ENCODE data around the gene MAP3K10.
"Not testable (repeated sequence)": the region's sequence is repeated elsewhere in the genome, so short reads cannot be mapped to it uniquely, and the experiment has no call there.

The MAP3K10 gene

GRCh38 chr19:40190891-40191835, at the start of gene MAP3K10:
Gene MAP3K10 (plus strand): TSS chr19:40191426. CDS start chr19:40192032, 606 bp downstream.
- DNase-seq = peak; percentile 64 to 73

DNA sequence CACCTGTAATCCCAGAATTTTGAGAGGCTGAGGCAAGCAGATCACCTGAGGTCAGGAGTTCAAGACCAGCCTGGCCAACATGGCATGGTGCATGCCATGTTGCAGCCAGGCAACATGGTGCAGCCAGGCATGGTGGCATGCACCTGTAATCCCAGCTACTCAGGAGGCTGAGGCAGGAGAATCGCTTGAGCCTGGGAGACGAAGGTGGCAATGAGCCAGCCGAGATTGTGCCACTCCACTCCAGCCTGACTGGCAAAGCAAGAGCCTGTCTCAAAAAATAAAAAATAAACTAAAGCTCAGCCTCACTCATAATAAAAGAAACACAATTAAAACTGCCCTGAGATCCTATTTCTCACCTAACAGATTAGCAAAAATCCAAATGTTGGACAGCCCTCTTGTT, 49.7 kb upstream of the MAP3K10 start:
- DNase-seq = no peak

DNA sequence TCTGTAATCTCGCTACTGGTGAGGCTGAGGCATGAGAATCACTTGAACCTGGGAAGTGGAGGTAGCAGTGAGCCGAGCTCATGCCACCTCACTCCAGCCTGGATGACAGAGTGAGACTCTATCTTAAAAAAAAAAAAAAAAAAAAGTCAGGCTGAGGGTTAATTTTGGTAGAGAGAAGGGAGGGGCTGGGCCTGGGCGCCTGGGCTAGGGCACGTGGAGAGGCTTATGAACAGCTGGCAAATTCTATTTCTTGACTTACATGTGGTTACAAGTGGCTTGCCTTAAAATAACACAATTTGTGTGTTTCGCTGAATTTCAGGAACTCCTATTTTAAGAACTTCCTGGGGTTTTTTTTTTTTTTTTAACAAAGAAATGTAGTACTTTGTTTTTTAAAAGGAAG, 47.6 kb upstream of the MAP3K10 start:
- peak in 1 of 2 experiments; percentile 37 for DNase-seq

GRCh38 chr19:40144151-40144550, 47.1 kb upstream of the MAP3K10 start:
- DNase-seq = no peak

DNA sequence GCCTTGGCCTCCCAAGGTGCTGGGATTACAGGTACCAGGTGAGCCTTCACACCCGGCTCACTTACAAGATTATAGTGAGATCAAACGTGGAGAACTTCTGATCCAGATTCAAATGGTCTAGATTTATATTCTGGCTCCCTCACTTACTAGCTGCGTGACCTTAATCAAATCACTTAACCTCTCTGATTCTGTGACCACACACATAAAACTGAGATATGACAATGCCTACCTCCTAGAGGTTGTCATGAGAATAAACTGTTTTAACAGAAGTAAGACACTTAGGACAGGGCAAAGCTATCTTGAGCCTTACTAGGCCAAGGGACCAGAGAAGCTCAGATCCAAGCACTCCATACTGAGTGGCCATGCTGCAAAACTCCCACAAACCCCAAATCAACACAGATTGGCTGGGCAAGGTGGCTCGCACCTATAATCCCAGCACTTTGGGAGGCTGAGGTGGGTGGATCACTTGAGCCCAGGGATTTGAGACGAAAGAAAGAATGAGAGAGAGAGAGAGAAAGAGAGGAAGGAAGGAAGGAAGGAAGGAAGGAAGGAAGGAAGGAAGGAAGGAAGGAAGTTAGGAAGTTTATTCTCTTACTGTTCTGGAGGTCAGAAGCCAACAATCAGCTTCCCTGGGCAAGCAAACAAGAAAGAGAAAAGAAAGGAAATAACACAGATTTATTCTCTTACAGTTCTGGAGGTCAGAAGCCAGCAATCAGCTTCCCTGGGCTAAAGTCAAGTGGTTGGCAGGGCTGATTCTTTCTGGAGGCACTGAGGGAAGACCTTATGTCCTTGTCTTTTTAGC, 46.1 kb upstream of the MAP3K10 start:
- no peak for DNase-seq

- not testable (repeated sequence) for DNase-seq
These were observed 45.5 kb upstream of the MAP3K10 start for GRCh38 chr19:40145749-40146029.

- DNase-seq = no peak
These were observed 43.9 kb upstream of the MAP3K10 start for GRCh38 chr19:40147338-40147692.

DNA sequence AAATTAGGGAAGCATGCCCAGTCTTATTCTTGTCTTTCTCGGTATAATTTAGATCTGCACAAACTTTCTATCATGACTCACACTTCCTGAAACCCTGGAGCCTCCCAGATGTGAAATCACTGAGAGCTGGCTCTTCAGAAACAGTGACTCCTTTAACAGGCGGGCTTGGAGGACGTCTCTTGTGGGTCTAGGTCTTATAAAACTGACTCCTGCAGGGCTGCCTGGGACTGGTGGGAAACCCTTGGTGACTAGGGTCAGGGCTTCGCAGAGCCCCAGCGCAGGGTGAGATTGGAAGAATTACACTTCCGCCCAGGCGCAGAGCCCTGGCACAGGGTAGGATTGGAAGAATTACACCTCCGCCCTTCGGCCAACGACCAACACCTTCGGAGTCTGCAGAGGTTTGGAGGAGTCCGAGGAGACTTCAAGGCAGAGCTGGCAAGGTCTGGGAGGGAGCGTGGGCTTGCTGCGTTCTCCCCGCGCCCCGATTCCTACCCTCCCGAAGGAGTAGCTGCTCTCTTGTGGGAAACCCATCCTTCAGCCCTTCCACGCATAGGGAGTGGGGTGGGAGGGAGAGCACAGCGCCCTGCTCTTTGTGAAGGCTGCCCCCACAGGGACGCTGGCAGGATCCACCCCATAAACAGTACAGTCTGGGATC, 43.4 kb upstream of the MAP3K10 start:
- DNase-seq = no peak

DNA sequence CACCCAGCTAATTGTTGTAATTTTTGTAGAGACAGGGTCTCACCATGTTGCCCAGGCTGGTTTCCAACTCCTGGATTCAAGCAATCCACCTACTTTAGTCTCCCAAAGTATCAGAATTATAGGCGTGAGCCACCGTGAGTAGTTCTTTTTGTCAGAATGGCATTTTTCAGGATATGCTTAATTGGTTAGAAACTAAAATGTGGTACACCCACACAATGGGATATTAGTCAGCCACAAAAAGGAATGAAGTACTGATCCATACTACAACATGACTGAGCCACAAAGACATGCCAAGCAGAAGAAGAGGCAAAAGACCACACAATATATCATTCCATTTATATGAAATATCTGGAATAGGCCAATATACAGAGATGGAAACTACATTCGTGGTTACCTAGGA, 41.7 kb upstream of the MAP3K10 start:
- DNase-seq = no peak

DNA sequence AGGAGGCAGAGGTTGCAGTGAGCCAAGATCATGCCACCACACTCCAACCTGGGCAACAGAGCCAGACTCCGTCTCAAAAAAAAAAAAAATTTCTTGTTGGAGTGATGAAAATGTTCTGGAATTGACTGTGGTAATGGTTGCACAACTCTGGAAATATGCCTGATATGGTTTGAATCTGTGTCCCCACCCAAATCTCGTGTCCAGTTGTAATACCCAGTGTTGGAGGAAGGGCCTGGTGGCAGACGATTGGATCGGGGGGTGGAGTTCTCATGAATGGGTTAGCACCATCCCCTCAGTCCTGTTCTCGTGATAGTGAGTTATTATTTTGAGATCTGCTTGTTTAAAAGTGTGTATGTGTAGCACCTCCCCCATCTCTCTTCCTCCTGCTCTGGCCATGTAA, 41.1 kb upstream of the MAP3K10 start:
- DNase-seq = no peak

DNA sequence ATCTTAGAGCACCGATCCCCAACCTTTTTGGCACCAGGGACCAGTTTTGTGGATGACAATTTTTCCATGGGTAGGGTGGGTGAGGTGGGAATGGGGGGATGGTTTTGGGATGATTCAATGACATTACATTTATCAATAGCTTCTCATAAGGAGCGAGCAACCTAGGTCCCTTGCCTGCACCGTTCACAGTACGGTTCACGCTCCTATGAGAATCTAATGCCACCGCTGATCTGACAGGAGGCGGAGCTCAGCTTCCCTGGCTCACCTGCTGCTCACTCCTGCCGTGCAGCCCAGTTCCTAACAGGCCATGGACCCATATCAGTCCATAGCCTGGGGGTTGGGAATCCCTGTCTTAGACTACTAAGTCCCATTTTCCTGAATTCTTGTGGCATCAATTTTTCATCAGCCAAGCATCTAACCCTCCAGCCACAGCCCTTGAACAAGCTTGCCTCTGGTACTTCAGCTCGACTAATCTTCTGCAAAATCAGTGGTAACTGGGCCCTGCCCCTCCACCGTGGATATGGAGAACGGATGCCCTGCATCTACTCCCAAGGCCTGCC, 37.0 kb upstream of the MAP3K10 start:
- DNase-seq = no peak

- no peak for DNase-seq
These were observed 35.4 kb upstream of the MAP3K10 start for GRCh38 chr19:40155749-40156265.

DNA sequence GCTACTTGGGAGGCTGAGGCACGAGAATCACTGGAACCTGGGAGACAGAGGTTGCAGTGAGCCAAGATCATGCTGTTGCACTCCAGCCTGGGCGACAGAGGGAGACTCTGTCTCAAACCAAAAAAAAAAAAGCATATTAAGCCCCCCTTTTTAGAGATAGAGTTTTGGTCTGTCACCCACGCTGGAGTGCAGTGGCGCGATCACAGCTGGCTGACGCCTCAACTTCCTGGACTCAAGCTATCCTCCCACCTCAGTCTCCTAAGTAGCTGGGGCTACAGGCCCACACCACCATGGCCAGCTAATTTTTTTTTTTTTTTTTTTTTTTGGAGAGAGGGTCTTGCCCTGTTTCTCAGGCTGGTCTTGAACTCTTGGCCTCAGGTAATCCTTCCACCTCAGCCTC, 34.2 kb upstream of the MAP3K10 start:
- DNase-seq = no peak

DNA sequence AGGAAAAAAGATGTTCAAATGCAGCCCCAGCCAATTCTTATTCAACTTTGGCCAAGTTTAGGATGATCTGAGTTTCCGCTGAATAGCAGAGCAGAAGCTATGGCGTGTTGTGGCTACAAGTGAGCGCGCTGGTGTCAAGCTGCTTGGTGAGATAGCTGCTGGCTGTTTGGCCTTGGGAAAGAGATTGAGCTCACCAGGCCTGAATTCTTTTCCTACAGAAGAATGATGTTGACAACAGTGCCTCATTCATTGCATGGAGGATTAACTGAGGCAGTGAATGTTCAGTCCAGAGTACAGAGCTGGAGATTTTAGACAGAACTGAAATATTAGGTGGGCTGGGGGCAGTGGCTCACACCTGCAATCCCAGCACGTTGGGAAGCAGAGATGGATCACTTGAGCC, 31.5 kb upstream of the MAP3K10 start:
- no peak for DNase-seq

- no peak for DNase-seq
These were observed 29.1 kb upstream of the MAP3K10 start for GRCh38 chr19:40162104-40162503.

GRCh38 chr19:40163541-40164129, 27.6 kb upstream of the MAP3K10 start:
- no peak for DNase-seq

DNA sequence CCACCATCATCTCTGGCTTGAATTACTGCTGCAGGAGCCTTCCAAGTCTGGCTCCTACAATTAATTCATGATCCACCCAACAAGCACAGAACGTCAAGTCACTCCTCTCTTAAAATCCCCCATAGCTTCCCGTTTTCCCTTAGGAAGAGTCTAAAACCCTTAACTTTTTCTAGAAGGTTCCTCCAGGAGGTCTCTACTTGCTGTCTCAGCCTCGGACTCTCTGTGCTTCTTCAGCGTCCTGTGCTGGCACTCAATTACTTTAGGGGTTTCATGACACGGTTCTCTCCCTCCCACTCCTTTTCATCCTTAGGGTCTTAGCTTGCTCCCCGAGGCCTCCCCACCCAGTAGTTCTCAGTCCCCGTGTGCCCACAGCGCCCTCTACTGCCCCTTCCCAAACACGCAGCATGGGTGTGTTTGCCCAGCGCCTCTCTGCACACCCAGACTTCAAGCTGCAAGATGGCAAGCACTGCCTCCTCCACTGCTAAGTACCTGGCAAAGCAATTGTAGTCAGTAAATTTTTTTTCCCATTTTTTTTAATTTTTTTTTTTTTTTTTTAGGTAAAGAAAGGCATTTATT, 25.8 kb upstream of the MAP3K10 start:
- peak; percentile 39 to 54 for DNase-seq

GRCh38 chr19:40169482-40170302, 21.5 kb upstream of the MAP3K10 start:
- DNase-seq = not testable (repeated sequence)

DNA sequence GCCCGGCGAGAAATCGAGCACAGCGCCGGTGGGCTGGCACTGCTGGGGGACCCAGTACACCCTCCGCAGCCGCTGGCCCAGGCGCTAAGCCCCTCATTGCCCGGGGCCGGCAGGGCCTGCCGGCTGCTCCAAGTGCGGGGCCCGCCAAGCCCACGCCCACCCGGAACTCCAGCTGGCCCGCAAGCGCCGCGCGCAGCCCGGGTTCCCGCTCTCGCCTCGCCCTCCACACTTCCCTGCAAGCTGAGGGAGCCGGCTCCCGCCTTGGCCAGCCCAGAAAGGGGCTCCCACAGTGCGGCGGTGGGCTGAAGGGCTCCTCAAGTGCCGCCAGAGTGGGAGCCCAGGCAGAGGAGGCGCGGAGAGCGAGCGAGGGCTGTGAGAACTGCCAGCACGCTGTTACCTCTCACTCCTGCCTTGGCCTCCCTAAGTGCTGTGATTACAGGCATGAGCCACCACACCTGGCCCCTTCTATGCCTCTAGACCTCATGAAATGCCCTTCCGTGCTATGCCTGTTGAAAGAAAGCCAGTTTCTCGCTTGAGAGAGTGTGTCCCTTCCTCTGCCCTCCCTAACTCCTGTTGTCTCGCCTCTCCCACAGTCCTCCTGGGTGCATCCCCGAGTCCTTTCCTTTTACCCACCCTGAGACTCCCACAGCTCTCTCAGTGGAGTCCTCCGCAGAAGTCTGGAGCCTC, 20.8 kb upstream of the MAP3K10 start:
- DNase-seq = not testable (repeated sequence)

- not testable (repeated sequence) for DNase-seq
These were observed 19.9 kb upstream of the MAP3K10 start for GRCh38 chr19:40171293-40171692.

DNA sequence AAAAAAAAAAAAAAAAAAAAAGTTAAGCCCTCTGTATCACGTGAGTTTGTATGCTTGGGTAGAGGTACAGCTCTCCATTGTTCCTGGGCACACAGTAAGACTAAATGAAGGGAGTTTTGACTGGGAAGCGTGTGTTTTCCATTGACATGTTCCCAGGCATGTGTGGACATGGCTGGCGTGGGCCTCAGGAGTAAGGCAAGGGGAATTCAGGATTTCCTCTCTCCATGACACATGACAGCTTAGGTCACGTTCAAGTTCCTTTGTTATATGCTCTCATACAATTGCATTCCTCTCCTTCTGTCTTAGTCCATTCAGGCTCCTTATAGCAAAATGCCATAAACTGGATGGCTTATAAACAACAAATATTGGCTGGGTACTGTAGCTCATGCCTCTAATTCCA, 17.1 kb upstream of the MAP3K10 start:
- DNase-seq = no peak

Measured in stimulated activated CD4-positive, alpha-beta T cell treated with anti-CD3 and anti-CD28 coated beads, Interleukin-4, amount 100 ng/mL, for 4 hours (primary cell).